ENCODE data around the gene PALLD. TPM values are rescaled to one million over a fixed set of nuclear protein-coding genes. Genes with fewer than 3 reads are reported as not detected.
"Not testable (repeated sequence)": the region's sequence is repeated elsewhere in the genome, so short reads cannot be mapped to it uniquely, and the experiment has no call there.

Gene PALLD
- total RNA-seq, 2 donors from 2014 or later: 649 to 791 TPM

- intact Hi-C loops (cut with DNase I): loop anchor here in 1 of 2 donors (5.0 kb wide), 1 partner anchor 977 kb away; no protein-coding TSS in a partner anchor
- DNase-seq (ENCODE audit: low spot score): no peak
These were observed 182.5 kb downstream of the PALLD start for GRCh38 chr4:168679397-168679796.

GRCh38 chr4:168679819-168680218, 183.0 kb downstream of the PALLD start:
- intact Hi-C loops (cut with DNase I): loop anchor here in 1 of 2 donors (5.0 kb wide), 1 partner anchor 978 kb away; no protein-coding TSS in a partner anchor
- no peak for DNase-seq (ENCODE audit: low spot score)

- intact Hi-C loops (cut with DNase I): no loop called here
- no peak for DNase-seq (ENCODE audit: low spot score)
These were observed 186.1 kb downstream of the PALLD start for GRCh38 chr4:168682898-168683500.

- DNase-seq (ENCODE audit: low spot score): no peak
- intact Hi-C loops (cut with DNase I): no loop called here
These were observed 186.7 kb downstream of the PALLD start for GRCh38 chr4:168683595-168683994.

GRCh38 chr4:168685136-168685809, 188.4 kb downstream of the PALLD start:
- intact Hi-C loops (cut with DNase I): no loop called here
- no peak for DNase-seq (ENCODE audit: low spot score)

GRCh38 chr4:168688584-168688983, 191.7 kb downstream of the PALLD start:
- intact Hi-C loops (cut with DNase I): no loop called here
- DNase-seq (ENCODE audit: low spot score): no peak

- intact Hi-C loops (cut with DNase I): loop anchor here in 1 of 2 donors (10.0 kb wide), 1 partner anchor 1205 kb away; no protein-coding TSS in a partner anchor
- DNase-seq (ENCODE audit: low spot score): no peak
These were observed 192.9 kb downstream of the PALLD start for GRCh38 chr4:168689791-168690190.

- intact Hi-C loops (cut with DNase I): loop anchor here in 1 of 2 donors (10.0 kb wide), 1 partner anchor 1205 kb away; no protein-coding TSS in a partner anchor
- DNase-seq (ENCODE audit: low spot score): no peak
These were observed 193.3 kb downstream of the PALLD start for GRCh38 chr4:168690199-168690598.

- intact Hi-C loops (cut with DNase I): loop anchor here in 1 of 2 donors (10.0 kb wide), 1 partner anchor 1207 kb away; no protein-coding TSS in a partner anchor
- DNase-seq (ENCODE audit: low spot score): no peak
These were observed 194.9 kb downstream of the PALLD start for GRCh38 chr4:168691631-168692369.

- intact Hi-C loops (cut with DNase I): loop anchor here in 1 of 2 donors (10.0 kb wide), 1 partner anchor 1209 kb away; no protein-coding TSS in a partner anchor
- DNase-seq (ENCODE audit: low spot score): no peak
These were observed 197.1 kb downstream of the PALLD start for GRCh38 chr4:168693750-168694490.

GRCh38 chr4:168694667-168695066, 197.8 kb downstream of the PALLD start:
- no peak for DNase-seq (ENCODE audit: low spot score)
- intact Hi-C loops (cut with DNase I): loop anchor here in 1 of 2 donors (10.0 kb wide), 1 partner anchor 1210 kb away; no protein-coding TSS in a partner anchor

- intact Hi-C loops (cut with DNase I): loop anchor here in 1 of 2 donors (10.0 kb wide), 1 partner anchor 1210 kb away; no protein-coding TSS in a partner anchor
- DNase-seq (ENCODE audit: low spot score): no peak
These were observed 198.4 kb downstream of the PALLD start for GRCh38 chr4:168695288-168695687.

- no peak for DNase-seq (ENCODE audit: low spot score)
- intact Hi-C loops (cut with DNase I): loop anchor here in 1 of 2 donors (10.0 kb wide), 1 partner anchor 1211 kb away; no protein-coding TSS in a partner anchor
These were observed 199.4 kb downstream of the PALLD start for GRCh38 chr4:168696280-168696679.

- DNase-seq (ENCODE audit: low spot score): no peak
- intact Hi-C loops (cut with DNase I): loop anchor here in 1 of 2 donors (10.0 kb wide), 1 partner anchor 1212 kb away; no protein-coding TSS in a partner anchor
These were observed 200.0 kb downstream of the PALLD start for GRCh38 chr4:168696826-168697225.

- intact Hi-C loops (cut with DNase I): loop anchor here in 1 of 2 donors (10.0 kb wide), 1 partner anchor 1215 kb away; no protein-coding TSS in a partner anchor
- no peak for DNase-seq (ENCODE audit: low spot score)
These were observed 202.5 kb downstream of the PALLD start for GRCh38 chr4:168699224-168699878.

- DNase-seq (ENCODE audit: low spot score): no peak
- intact Hi-C loops (cut with DNase I): no loop called here
These were observed 204.2 kb downstream of the PALLD start for GRCh38 chr4:168701061-168701460.

- DNase-seq (ENCODE audit: low spot score); intact Hi-C loops (cut with DNase I): not testable (repeated sequence)
These were observed 205.8 kb downstream of the PALLD start for GRCh38 chr4:168702581-168703087.

- intact Hi-C loops (cut with DNase I): no loop called here
- DNase-seq (ENCODE audit: low spot score): no peak
These were observed 208.3 kb downstream of the PALLD start for GRCh38 chr4:168705121-168705520.

Data from posterior vena cava (tissue), 2 donors.